Prostate gland (tissue), 2 donors: ENCODE results near the gene PPP2R5B. TPM values are rescaled to one million over a fixed set of nuclear protein-coding genes. Genes with fewer than 3 reads are reported as not detected.

ENCODE experiments used
- DNase-seq: peaks from one replicate; pipeline ENCODE4 v3.0.0-alpha.2; 2019; ENCODE audit warnings: low spot score
- H3K27ac ChIP-seq, 2 donors: fragments of 200-600 bp; sonication (generic); 2 replicates each; pipeline ENCODE4 v1.5.1; 2017 to 2019
- H3K27me3 ChIP-seq: fragments of 200-600 bp; sonication (generic); replicated peaks from 2 replicates; pipeline ENCODE4 v1.5.1; 2019; ENCODE audit not compliant: insufficient read depth
- H3K36me3 ChIP-seq, 2 donors: fragments of 200-600 bp; sonication (generic); 1 replicate in 1 of 2; 2 replicates in 1 of 2; pipeline versions ENCODE4 v1.5.1 to v1.8.1; 2017 to 2019
- H3K4me1 ChIP-seq: fragments of 200-600 bp; sonication (generic); replicated peaks from 2 replicates; pipeline ENCODE4 v1.5.1; 2019
- H3K4me3 ChIP-seq, 2 donors: fragments of 200-600 bp; sonication (generic); 2 replicates each; pipeline ENCODE4 v1.5.1; 2017 to 2019
- H3K9me3 ChIP-seq: fragments of 200-600 bp; sonication (generic); 2 replicates; pipeline ENCODE4 v1.5.1; 2017
- CTCF ChIP-seq, 4 experiments: fragments of 200-600 bp in 2 of 4; fragments of 450-650 bp in 2 of 4; sonication (generic) in 2 of 4; IDR thresholded peaks; 1 replicate in 3 of 4; 2 replicates in 1 of 4; pipeline ENCODE4 v1.5.1; 2016 to 2019; ENCODE audit warnings: antibody characterized with exemption in 4 of 4, mild to moderate bottlenecking in 2 of 4, moderate library complexity in 2 of 4
- POLR2A ChIP-seq: fragments of 450-650 bp; IDR thresholded peaks from one replicate; pipeline ENCODE4 v1.6.1; 2016; ENCODE audit warnings: antibody characterized with exemption, mild to moderate bottlenecking
- POLR2AphosphoS5 ChIP-seq: sonication (generic); formaldehyde crosslinking; IDR thresholded peaks from one replicate; pipeline ENCODE4 v1.6.1; 2017; ENCODE audit warnings: antibody characterized with exemption
- WGBS: methylation state at CpG from one replicate; pipeline ENCODE4 v1.1.5; 2018; 5-methylcytosine and 5-hydroxymethylcytosine counted together
- intact Hi-C: fragments of 100-400 bp; cut with DNase I; formaldehyde crosslinking; loops from one replicate; pipeline ENCODE4 v1.14.2; 2022
- total RNA-seq, 2 donors: library from RNA; depleted of rRNA; stranded (reverse); fragments of >200 nt; gene quantifications; one replicate each; pipeline ENCODE4 v1.1.0, GENCODE V29; 2016

Gene PPP2R5B
- total RNA-seq, 2 donors from 2014 or later: 14.1 to 32.6 TPM

DNA sequence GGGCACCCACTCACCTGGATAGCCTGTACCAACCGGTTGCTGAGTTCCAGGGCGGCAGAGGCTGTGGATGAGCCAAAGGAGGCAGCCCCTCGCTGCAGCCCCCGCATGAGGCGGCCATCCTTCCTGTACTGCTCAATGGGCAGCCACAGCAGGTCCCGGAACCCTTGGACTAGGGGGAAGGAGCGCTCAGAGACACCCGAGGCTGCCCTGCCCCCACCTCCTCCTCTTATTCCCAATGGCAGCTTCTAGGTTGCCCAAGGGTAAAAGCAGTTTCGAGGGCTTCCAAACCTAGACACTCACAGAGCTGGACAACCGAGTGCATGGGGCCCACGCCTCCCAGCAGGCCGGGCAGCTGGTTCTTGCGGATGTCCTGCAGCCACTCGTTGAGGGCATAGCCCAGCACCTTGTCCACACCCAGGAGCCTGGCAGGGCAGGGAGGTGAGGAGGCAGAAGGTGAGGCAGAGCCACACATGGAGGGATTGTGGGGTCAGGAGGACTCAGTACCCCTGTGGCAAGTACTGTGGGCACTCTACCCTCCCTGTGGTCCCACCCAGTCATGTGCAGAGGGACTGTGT is 28.0 kb upstream of the PPP2R5B start:
- 85% methylated on average over 13 of the region's 14 CpGs for WGBS
- Histone ChIP-seq H3K9me3 (no peaks in the 10 kb centered on the region), H3K4me1 (no peaks in the 10 kb centered on the region), H3K36me3 (no peaks in the 10 kb centered on the region), H3K27ac (no peak overlapping the region), H3K4me3 (no peak overlapping the region), H3K27me3 (no peaks in the 10 kb centered on the region)
- no peak for DNase-seq
- TF ChIP-seq POLR2A: no peak
- no peak for TF ChIP-seq CTCF (IDR thresholded peaks at IDR 0.05)
- TF ChIP-seq POLR2AphosphoS5: no peak
- intact Hi-C loops: no loop called here

GRCh38 chr11:64897381-64898075 is 27.0 kb upstream of the PPP2R5B start:
- DNase-seq: no peak
- Histone ChIP-seq H3K27ac (no peak overlapping the region), H3K36me3 (peaks cover 7 to 8% of the 10 kb centered on the region in 2 donors), H3K4me3 (no peak overlapping the region), H3K27me3 (no peaks in the 10 kb centered on the region), H3K4me1 (no peaks in the 10 kb centered on the region), H3K9me3 (no peaks in the 10 kb centered on the region)
- intact Hi-C loops: no loop called here
- TF ChIP-seq CTCF (IDR thresholded peaks at IDR 0.05): no peak
- no peak for TF ChIP-seq POLR2AphosphoS5
- no peak for TF ChIP-seq POLR2A
- 92% methylated on average over 19 of the region's 19 CpGs for WGBS

DNA sequence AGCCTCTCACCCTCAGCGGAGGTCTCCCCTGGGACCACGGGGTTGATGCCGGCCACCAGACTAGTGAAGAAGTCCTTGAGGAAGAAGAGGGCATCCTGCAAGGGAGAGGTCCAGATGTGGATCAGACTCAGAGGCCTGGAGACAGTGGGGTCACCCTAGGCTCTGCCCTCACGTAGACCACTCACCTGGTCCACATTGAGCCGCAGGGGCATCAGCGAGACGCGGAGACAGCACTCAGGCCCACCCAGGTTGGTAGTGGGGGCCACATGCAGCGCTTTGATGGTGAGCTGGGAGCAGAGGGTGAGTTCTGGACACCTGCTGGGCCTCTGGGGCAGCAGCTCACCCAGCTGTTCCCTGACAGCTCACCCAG is 26.4 kb upstream of the PPP2R5B start:
- TF ChIP-seq POLR2AphosphoS5: no peak
- TF ChIP-seq CTCF (IDR thresholded peaks at IDR 0.05): no peak
- TF ChIP-seq POLR2A: no peak
- no peak for DNase-seq
- no peak overlapping the region for H3K4me3 ChIP-seq
- intact Hi-C loops: no loop called here
- H3K27ac ChIP-seq: no peak overlapping the region
- no peaks in the 10 kb centered on the region for H3K4me1 ChIP-seq
- 97% methylated on average over 9 of the region's 9 CpGs for WGBS
- no peaks in the 10 kb centered on the region for H3K27me3 ChIP-seq
- no peaks in the 10 kb centered on the region for H3K9me3 ChIP-seq
- peaks cover 13% of the 10 kb centered on the region in 2 donors for H3K36me3 ChIP-seq

DNA sequence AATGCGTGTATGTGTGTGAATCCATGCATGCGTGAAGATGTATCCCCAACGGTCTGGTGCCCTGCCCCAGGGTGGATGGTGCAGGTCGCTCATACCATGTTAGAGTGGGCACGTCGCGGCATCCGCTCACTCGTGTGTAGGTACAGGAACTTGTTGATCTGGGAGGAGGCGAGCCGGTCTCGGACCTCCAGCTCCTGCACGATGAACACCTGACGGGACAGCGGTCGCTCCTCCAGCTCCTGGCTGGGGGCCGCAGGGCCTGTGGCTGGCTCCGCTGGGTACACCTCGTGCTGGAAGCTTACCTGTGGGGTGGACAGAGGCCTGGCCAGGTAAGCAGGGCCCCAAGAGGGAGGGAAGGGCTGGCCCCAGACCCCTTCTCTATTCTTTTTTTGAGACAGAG is 25.9 kb upstream of the PPP2R5B start:
- no peaks in the 10 kb centered on the region for H3K27me3 ChIP-seq
- peaks cover 13 to 18% of the 10 kb centered on the region in 2 donors for H3K36me3 ChIP-seq
- 96% methylated on average over 18 of the region's 19 CpGs for WGBS
- intact Hi-C loops: no loop called here
- DNase-seq: no peak
- no peaks in the 10 kb centered on the region for H3K4me1 ChIP-seq
- no peak for TF ChIP-seq POLR2A
- no peak for TF ChIP-seq POLR2AphosphoS5
- TF ChIP-seq CTCF (IDR thresholded peaks at IDR 0.05): no peak
- H3K27ac ChIP-seq: no peak overlapping the region
- no peak overlapping the region for H3K4me3 ChIP-seq
- no peaks in the 10 kb centered on the region for H3K9me3 ChIP-seq

GRCh38 chr11:64900263-64900678 is 24.2 kb upstream of the PPP2R5B start:
- H3K36me3 ChIP-seq: peaks cover 14 to 22% of the 10 kb centered on the region in 2 donors
- no peaks in the 10 kb centered on the region for H3K4me1 ChIP-seq
- no peak for DNase-seq
- no peak overlapping the region for H3K27ac ChIP-seq
- no peaks in the 10 kb centered on the region for H3K9me3 ChIP-seq
- no peaks in the 10 kb centered on the region for H3K27me3 ChIP-seq
- WGBS: 79% methylated on average over 14 of the region's 14 CpGs
- no peak overlapping the region for H3K4me3 ChIP-seq
- no peak for TF ChIP-seq CTCF (IDR thresholded peaks at IDR 0.05)
- no peak for TF ChIP-seq POLR2AphosphoS5
- no peak for TF ChIP-seq POLR2A
- intact Hi-C loops: no loop called here
